ENCODE results near the gene GRIP1.

The GRIP1 gene

DNA sequence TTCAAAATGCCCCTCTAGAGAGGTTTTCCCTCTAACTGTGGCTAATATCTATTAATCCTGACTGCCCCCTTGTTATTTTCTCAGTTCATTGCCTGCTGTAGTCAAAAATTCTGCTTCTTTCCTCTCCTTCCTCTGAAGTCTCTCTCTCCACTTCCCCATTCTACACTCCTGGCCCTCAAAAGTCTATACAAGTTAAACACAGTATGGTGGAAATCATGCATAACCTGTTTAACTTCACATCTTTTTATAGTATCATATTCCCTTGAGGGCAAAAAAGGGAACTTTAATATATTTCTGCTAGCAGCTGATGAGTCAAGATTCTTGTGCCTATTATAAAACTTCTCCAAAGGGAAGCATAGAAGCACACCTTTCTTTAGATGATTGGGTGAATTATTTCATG, 16.7 kb downstream of the GRIP1 start:
- TF ChIP-seq MYC (IDR thresholded peaks at IDR 0.05; ENCODE audit: low read depth, low read length): no peak
- TF ChIP-seq, protein P1, sequence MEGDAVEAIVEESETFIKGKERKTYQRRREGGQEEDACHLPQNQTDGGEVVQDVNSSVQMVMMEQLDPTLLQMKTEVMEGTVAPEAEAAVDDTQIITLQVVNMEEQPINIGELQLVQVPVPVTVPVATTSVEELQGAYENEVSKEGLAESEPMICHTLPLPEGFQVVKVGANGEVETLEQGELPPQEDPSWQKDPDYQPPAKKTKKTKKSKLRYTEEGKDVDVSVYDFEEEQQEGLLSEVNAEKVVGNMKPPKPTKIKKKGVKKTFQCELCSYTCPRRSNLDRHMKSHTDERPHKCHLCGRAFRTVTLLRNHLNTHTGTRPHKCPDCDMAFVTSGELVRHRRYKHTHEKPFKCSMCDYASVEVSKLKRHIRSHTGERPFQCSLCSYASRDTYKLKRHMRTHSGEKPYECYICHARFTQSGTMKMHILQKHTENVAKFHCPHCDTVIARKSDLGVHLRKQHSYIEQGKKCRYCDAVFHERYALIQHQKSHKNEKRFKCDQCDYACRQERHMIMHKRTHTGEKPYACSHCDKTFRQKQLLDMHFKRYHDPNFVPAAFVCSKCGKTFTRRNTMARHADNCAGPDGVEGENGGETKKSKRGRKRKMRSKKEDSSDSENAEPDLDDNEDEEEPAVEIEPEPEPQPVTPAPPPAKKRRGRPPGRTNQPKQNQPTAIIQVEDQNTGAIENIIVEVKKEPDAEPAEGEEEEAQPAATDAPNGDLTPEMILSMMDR (IDR thresholded peaks at IDR 0.05; ENCODE audit: low read depth, low read length): no peak
- no peak overlapping the region for H3K4me3 ChIP-seq (ENCODE audit: low read depth, low read length)

DNA sequence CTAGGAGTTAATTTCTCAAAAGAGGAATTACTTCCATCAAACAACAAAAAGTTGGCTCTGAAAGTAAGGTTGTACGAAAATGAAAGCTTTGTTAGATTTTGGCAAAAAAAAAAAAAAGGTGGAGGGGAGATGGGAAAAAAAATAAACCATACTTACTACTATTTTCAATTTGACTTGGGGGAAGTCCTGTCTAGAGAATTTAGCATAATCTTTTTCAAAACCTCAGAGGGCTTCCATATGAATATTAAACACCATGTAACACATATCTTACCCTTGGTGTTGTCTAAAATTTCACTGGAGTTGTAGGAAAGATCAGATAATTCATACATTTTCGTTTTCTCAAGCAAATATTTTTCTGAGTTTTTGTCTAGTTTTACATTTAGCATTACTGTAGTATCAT, 17.5 kb downstream of the GRIP1 start:
- no peak for TF ChIP-seq MYC (IDR thresholded peaks at IDR 0.05; ENCODE audit: low read depth, low read length)
- no peak for TF ChIP-seq POLR2A (IDR thresholded peaks at IDR 0.05; ENCODE audit: extremely low read depth, insufficient read length)
- TF ChIP-seq, protein P1 (IDR thresholded peaks at IDR 0.05; ENCODE audit: low read depth, low read length): no peak
- TF ChIP-seq, protein P2, sequence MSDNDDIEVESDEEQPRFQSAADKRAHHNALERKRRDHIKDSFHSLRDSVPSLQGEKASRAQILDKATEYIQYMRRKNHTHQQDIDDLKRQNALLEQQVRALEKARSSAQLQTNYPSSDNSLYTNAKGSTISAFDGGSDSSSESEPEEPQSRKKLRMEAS (IDR thresholded peaks at IDR 0.05; ENCODE audit: low read depth, low read length): no peak
- no peak for DNase-seq (ENCODE audit: low read depth)
- no peak overlapping the region for H3K4me3 ChIP-seq (ENCODE audit: low read depth, low read length)

More for the DNA sequence above, 16.7 kb downstream of the GRIP1 start:
- peak; percentile 52 for DNase-seq (ENCODE audit: low read depth)

DNA sequence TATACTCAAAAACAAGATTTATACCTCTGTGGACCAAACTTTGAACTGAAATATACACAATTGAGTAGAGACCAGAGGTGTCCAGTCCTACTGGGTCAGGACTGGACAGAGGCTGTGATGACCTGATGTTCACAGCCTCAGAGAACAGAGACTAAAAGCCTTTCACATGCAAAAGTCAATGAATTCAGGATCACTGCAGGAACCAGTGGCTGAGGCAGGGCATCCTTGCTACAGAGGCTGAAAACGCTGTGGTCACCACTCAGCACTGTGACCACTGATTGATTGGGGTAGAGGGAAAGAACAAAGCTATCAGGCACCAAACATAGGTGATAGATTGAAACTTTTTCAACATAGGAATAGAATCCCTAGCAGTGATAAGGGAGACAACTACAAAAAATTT, 25.1 kb downstream of the GRIP1 start:
- DNase-seq (ENCODE audit: low read depth): no peak
- TF ChIP-seq POLR2A (IDR thresholded peaks at IDR 0.05; ENCODE audit: extremely low read depth, insufficient read length): no peak
- no peak for TF ChIP-seq MYC (IDR thresholded peaks at IDR 0.05; ENCODE audit: low read depth, low read length)
- TF ChIP-seq, protein P1 (IDR thresholded peaks at IDR 0.05; ENCODE audit: low read depth, low read length): no peak
- TF ChIP-seq, protein P2 (IDR thresholded peaks at IDR 0.05; ENCODE audit: low read depth, low read length): no peak
- H3K4me3 ChIP-seq (ENCODE audit: low read depth, low read length): no peak overlapping the region

DNA sequence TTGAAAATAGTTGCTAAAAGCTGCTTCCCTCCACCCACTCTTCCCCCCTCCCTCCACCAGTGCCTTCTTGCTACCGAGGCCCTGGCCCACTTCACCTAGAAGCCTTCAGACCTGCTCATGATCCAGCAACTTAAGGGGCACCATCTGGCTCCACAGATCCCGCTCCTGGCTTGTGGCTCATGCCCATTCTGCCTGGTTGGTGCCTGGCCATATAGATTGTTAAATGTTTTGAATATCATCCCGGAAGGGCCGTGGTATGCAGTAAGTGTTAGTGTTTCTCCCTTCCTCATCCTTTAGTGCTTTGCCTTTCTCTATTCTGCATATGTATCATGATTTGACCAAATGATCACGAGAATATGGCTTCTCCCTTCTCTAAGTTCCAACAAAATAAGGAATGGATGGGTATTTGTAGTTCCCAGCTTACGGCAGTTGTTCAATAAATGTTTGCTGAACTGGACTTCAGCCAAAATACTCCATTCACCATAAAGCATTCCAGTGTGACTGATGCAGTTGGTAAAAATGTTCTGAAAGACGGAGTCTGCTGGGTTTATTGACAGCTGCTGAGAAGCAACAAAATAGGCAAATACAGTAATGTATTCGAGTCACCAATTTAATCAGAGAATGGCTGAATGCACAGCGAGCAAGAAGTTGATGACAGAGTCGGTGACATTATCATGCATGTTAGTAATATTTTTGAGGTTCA, 30.7 kb downstream of the GRIP1 start:
- no peak for DNase-seq (ENCODE audit: low read depth)
- TF ChIP-seq POLR2A (IDR thresholded peaks at IDR 0.05; ENCODE audit: extremely low read depth, insufficient read length) (no peak), MYC (IDR thresholded peaks at IDR 0.05; ENCODE audit: low read depth, low read length) (no peak)
- TF ChIP-seq, protein P2 (IDR thresholded peaks at IDR 0.05; ENCODE audit: low read depth, low read length): no peak
- TF ChIP-seq, protein P1 (IDR thresholded peaks at IDR 0.05; ENCODE audit: low read depth, low read length): no peak
- H3K4me3 ChIP-seq (ENCODE audit: low read depth, low read length): no peak overlapping the region

DNA sequence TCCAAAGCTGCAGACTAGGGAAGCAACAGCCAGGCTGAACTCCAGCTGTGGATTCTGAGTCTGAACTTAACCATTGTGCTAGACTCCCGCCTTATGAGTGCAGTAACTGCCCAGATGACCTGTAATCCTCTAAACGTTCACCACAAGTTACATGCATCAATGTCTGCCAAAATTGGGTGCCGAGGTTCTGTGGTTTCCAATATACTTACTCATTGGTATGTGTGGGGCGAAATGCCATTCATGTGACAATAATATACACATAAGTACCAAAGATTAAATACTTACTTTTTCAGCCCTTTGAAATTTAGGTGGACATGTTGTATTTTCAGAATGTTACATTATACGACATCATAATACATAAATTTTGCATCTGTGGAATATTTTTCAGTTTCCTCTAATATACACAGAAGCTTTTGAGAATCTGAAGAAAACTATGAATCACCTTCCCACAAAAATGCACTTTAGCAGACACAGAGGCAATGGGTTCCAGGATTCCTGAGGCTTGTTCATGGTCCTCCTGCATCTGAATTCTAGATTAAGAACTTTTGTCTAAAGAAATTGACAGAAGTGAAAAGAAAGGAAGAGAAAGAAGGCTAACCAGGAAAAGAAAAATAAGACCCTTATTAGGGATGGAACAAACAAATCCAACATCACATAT, 31.7 kb downstream of the GRIP1 start:
- TF ChIP-seq, protein P1 (IDR thresholded peaks at IDR 0.05; ENCODE audit: low read depth, low read length): no peak
- TF ChIP-seq, protein P2 (IDR thresholded peaks at IDR 0.05; ENCODE audit: low read depth, low read length): no peak
- TF ChIP-seq MYC (IDR thresholded peaks at IDR 0.05; ENCODE audit: low read depth, low read length) (no peak), POLR2A (IDR thresholded peaks at IDR 0.05; ENCODE audit: extremely low read depth, insufficient read length) (no peak)
- H3K4me3 ChIP-seq (ENCODE audit: low read depth, low read length): no peak overlapping the region

More for the DNA sequence above, 31.7 kb downstream of the GRIP1 start:
- DNase-seq (ENCODE audit: low read depth): no peak

Data from NB4 (cell line).